ENCODE results near the gene LRRC27.

The LRRC27 gene

GRCh38 chr10:132289439-132289838, 42.6 kb upstream of the LRRC27 start:
- Histone ChIP-seq H2AFZ (ENCODE audit: low read depth, low read length) (no peak overlapping the region), H3K4me1 (ENCODE audit: low read length) (no peaks in the 10 kb centered on the region), H3K4me3 (ENCODE audit: low read length) (no peak overlapping the region), H4K20me1 (ENCODE audit: insufficient read depth, low read length) (no peaks in the 10 kb centered on the region), H3K9ac (ENCODE audit: low read length) (no peak overlapping the region), H3K79me2 (ENCODE audit: low read length) (no peaks in the 10 kb centered on the region), H3K36me3 (replicated peaks; ENCODE audit: low read depth, low read length) (no peaks in the 10 kb centered on the region), H3K27me3 (ENCODE audit: low read depth, low read length) (no peaks in the 10 kb centered on the region), H3K27ac (ENCODE audit: low read length) (no peak overlapping the region), H3K4me2 (ENCODE audit: low read length) (no peak overlapping the region), H3K9me3 (ENCODE audit: insufficient read depth, low read length) (no peaks in the 10 kb centered on the region)
- TF ChIP-seq EZH2phosphoT487 (IDR thresholded peaks at IDR 0.05; ENCODE audit: low read depth) (no peak), CTCF (IDR thresholded peaks at IDR 0.05; ENCODE audit: low read depth, low read length) (no peak)

- Histone ChIP-seq H3K4me2 (ENCODE audit: low read length) (no peak overlapping the region), H3K27ac (ENCODE audit: low read length) (no peak overlapping the region), H3K4me1 (ENCODE audit: low read length) (no peaks in the 10 kb centered on the region), H4K20me1 (ENCODE audit: insufficient read depth, low read length) (no peaks in the 10 kb centered on the region), H3K36me3 (replicated peaks; ENCODE audit: low read depth, low read length) (no peaks in the 10 kb centered on the region), H3K4me3 (ENCODE audit: low read length) (no peak overlapping the region), H3K9ac (ENCODE audit: low read length) (no peak overlapping the region), H3K9me3 (ENCODE audit: insufficient read depth, low read length) (no peaks in the 10 kb centered on the region), H2AFZ (ENCODE audit: low read depth, low read length) (no peak overlapping the region), H3K27me3 (ENCODE audit: low read depth, low read length) (no peaks in the 10 kb centered on the region), H3K79me2 (ENCODE audit: low read length) (no peaks in the 10 kb centered on the region)
- TF ChIP-seq EZH2phosphoT487 (IDR thresholded peaks at IDR 0.05; ENCODE audit: low read depth), result no peak
- no peak for TF ChIP-seq CTCF (IDR thresholded peaks at IDR 0.05; ENCODE audit: low read depth, low read length)
Observed at GRCh38 chr10:132290631-132291030, 41.4 kb upstream of the LRRC27 start.

GRCh38 chr10:132291826-132292225, 40.2 kb upstream of the LRRC27 start:
- no peaks in the 10 kb centered on the region for H3K36me3 ChIP-seq (replicated peaks; ENCODE audit: low read depth, low read length)
- H3K4me1 ChIP-seq (ENCODE audit: low read length), result no peaks in the 10 kb centered on the region
- no peak overlapping the region for H2AFZ ChIP-seq (ENCODE audit: low read depth, low read length)
- TF ChIP-seq EZH2phosphoT487 (IDR thresholded peaks at IDR 0.05; ENCODE audit: low read depth), result no peak
- TF ChIP-seq CTCF (IDR thresholded peaks at IDR 0.05; ENCODE audit: low read depth, low read length), result no peak
- no peaks in the 10 kb centered on the region for H3K9me3 ChIP-seq (ENCODE audit: insufficient read depth, low read length)
- H3K27ac ChIP-seq (ENCODE audit: low read length), result no peak overlapping the region
- no peaks in the 10 kb centered on the region for H3K27me3 ChIP-seq (ENCODE audit: low read depth, low read length)
- H3K79me2 ChIP-seq (ENCODE audit: low read length), result no peaks in the 10 kb centered on the region
- no peaks in the 10 kb centered on the region for H4K20me1 ChIP-seq (ENCODE audit: insufficient read depth, low read length)
- no peak overlapping the region for H3K9ac ChIP-seq (ENCODE audit: low read length)
- H3K4me3 ChIP-seq (ENCODE audit: low read length), result no peak overlapping the region
- no peak overlapping the region for H3K4me2 ChIP-seq (ENCODE audit: low read length)

GRCh38 chr10:132292287-132293200, 39.4 kb upstream of the LRRC27 start:
- H2AFZ ChIP-seq (ENCODE audit: low read depth, low read length), result no peak overlapping the region
- no peak overlapping the region for H3K4me2 ChIP-seq (ENCODE audit: low read length)
- H3K4me1 ChIP-seq (ENCODE audit: low read length), result no peaks in the 10 kb centered on the region

More at GRCh38 chr10:132292287-132293200, 39.4 kb upstream of the LRRC27 start:
- H4K20me1 ChIP-seq (ENCODE audit: insufficient read depth, low read length), result no peaks in the 10 kb centered on the region
- no peak overlapping the region for H3K27ac ChIP-seq (ENCODE audit: low read length)
- no peak overlapping the region for H3K9ac ChIP-seq (ENCODE audit: low read length)
- TF ChIP-seq EZH2phosphoT487 (IDR thresholded peaks at IDR 0.05; ENCODE audit: low read depth), result no peak
- TF ChIP-seq CTCF (IDR thresholded peaks at IDR 0.05; ENCODE audit: low read depth, low read length), result no peak
- H3K79me2 ChIP-seq (ENCODE audit: low read length), result no peaks in the 10 kb centered on the region
- no peak overlapping the region for H3K4me3 ChIP-seq (ENCODE audit: low read length)
- no peaks in the 10 kb centered on the region for H3K36me3 ChIP-seq (replicated peaks; ENCODE audit: low read depth, low read length)
- no peaks in the 10 kb centered on the region for H3K9me3 ChIP-seq (ENCODE audit: insufficient read depth, low read length)
- H3K27me3 ChIP-seq (ENCODE audit: low read depth, low read length), result no peaks in the 10 kb centered on the region

All from OCI-LY3 (cell line).